Inflammatory macrophage treated with lipopolysaccharide for 1 hour (primary cell): Measurements from ENCODE around the gene VPS13D.
A peak's percentile ranks its signal among the peaks of the same experiment; 100 is the strongest.

Experiments
- DNase-seq, 2 donors: peaks; one replicate each; pipeline ENCODE4 v3.0.0-alpha.2; 2020 to 2022

VPS13D gene

GRCh38 chr1:12434174-12434573 lies 204.3 kb downstream of the VPS13D start:
- DNase-seq, result peak in 1 of 2 donors; percentile 11

DNA sequence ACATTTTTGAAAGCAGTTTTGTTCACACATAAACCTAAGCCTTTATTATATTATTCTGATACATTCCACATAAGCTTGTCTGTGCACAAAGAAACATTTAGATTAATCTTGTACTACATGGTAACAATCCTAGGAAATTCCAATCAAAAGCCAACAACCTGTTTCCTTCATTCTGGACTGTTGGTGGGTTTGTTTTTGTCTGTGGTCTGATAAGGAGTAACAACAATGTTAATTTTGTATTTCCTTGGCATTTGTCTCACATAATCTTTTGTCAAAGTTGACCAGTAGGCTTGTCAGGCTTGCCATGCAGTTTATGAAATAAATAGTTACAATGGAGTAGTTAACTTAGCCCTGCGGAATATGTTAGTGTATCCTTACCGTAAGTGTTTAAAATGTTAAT lies 204.9 kb downstream of the VPS13D start:
- DNase-seq, result no peak

- no peak for DNase-seq
These were observed 206.0 kb downstream of the VPS13D start for GRCh38 chr1:12435639-12436344.

DNA sequence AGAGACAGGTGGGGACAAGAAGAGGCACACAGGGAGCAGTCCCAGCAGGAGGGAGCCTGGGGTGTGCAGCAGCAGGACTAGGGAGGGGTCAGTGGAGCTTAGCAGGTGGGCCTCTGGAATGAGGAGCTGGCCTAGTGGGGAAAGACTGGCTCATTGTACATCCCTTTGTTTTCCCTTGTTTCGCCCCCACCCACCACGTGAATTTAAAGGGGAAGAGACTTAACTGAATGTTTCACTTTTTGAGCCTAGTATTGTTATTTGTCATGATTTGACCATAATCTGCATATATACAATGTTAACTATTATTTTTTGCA lies 206.5 kb downstream of the VPS13D start:
- no peak for DNase-seq

DNA sequence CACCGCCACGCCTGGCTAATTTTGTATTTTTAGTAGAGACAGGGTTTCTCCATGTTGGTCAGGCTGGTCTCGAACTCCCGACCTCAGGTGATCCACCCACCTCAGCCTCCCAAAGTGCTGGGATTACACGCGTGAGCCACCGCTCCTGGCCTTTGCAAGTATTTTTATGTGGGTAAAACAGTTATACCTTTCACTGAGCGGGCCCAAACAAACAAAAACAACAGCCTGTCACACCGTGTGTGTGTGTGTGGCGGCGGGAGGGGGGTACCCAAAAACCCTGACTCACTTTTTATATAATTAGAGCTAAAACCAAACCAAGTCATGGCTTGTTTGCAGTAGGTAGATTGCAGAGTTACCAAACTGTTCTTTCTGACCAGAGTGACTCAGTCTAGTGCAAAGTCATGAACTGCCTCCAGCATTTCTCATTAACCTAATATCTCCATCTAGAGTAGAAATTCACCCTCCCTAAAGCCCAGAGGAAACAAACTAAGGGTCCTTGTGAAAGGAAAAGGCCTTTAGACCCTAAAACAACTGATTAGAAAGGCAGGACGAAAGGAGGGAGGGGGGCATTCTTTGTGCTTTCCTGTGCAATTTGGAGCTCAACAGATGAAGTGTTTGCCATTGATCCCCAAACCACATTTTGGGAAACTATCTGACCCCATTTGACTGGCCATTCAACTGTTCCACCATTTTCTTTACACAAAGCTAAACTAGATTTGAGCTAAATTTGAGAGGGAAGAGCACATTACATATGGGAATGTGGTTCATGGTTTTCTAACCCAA lies 207.2 kb downstream of the VPS13D start:
- no peak for DNase-seq

DNA sequence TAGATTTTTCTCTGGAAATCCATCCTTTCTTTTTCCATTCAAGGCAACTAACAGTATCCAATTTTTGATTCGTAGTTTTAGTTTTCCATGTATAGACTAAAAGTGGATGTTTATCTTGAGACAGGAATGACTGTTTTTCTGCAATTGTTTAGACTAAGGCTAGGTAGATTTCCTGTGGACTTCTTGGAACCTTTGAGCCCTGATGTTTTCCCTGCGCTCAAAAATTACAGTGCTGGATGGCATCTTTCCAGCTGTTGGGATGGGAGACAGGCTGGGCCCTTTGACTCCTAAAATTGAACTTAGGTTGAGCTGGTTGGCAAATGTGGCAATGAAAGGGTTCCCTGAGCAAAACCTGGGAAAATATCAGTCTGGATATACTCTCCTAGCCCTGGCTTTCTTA lies 207.8 kb downstream of the VPS13D start:
- no peak for DNase-seq

- no peak for DNase-seq
These were observed 208.6 kb downstream of the VPS13D start for GRCh38 chr1:12438349-12438924.

GRCh38 chr1:12439073-12439472 lies 209.2 kb downstream of the VPS13D start:
- peak; percentile 11 to 48 for DNase-seq

DNA sequence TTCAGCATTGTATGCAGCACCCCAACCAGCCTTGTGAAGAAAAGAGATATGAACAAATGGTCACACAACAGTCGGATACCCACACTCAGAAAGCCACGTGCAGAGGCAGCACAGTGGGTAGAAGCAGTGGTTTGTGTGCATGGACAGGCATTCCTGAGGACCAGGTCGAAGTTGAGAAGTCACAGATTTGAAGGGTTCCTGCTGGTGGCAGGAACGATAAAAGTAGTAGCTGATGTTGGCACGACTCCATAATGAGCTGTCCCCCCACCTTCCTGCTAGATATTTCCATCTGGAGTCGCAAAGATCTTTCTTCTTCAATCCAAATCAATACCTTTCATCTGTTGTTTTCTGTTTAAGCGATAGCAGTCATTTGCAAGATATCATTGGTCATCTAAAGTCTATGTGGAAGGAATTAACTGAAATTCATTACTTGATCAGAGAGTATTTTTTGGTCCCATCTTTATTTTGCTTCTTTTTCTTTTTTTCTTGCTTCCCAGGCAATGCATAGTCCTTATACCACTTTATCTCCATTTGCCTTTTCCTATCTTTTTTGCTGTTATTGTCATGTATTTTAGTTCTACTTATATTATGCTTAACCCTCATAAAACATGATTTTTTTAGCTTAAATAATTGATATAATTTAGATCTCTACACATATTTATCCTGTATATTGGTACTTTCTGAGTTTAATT lies 211.7 kb downstream of the VPS13D start:
- no peak for DNase-seq

DNA sequence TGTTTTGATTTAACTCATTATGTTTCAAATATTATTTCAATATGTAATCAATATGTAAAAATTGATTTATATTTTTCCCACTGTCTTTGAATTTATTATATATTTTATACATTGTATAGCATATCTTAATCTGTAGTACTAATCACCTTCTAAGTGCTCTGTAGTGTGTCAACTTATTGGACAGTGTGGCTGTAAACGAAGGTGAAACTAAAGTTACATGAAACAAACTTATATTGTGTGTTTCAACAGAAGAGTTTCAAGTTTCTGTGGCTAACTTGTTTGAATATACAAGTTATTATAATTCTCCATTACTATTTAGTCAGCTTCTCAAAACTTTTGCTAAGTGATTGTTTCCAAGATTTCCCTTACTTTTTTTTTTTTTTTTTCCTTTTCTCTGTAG lies 212.4 kb downstream of the VPS13D start:
- no peak for DNase-seq

GRCh38 chr1:12443151-12443550 lies 213.3 kb downstream of the VPS13D start:
- DNase-seq, result no peak

DNA sequence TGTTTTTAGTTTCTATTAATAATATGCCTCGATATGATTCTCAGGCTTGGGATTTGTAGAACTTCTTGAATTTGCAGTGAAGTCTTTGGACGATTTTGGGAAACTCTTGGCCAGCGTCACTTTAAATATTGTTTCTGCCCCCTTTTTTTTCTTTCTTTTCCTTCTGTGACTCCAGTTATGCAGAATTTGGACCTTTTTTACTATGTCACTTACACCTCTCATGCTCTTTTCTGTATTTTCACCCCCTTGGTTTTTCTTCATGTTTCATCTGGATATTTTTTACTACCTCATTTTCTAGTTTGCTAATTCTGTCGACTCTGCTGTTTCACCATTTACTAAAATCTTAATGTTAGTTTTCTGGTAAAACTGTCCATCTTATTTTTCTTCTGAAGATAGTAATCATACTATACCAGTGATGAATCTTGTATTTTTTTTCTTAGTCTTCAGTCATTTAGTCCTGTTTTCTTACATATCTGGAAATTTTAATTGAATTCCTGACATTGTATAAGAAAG lies 214.6 kb downstream of the VPS13D start:
- DNase-seq, result no peak

DNA sequence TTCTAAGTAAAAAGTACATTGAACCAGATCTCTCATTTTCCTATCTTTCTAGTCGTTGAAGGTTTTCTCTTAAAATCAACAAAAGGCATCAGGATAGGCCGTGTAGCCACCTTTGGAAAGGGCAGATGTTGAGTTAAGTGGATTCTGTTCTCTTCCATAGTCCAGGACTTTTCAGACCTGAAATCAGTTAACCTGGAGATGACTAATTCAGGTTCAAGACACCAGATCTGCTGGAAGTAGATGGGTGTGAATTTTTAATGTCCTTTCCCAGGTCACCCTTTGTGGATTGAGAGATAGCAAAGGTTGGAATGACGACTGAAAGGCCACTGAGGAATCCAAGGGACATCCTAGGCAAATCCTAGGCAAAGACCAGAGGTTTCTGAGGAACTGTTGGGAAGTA lies 215.4 kb downstream of the VPS13D start:
- no peak for DNase-seq

GRCh38 chr1:12446593-12446992 lies 216.8 kb downstream of the VPS13D start:
- no peak for DNase-seq

GRCh38 chr1:12447307-12447706 lies 217.5 kb downstream of the VPS13D start:
- no peak for DNase-seq

DNA sequence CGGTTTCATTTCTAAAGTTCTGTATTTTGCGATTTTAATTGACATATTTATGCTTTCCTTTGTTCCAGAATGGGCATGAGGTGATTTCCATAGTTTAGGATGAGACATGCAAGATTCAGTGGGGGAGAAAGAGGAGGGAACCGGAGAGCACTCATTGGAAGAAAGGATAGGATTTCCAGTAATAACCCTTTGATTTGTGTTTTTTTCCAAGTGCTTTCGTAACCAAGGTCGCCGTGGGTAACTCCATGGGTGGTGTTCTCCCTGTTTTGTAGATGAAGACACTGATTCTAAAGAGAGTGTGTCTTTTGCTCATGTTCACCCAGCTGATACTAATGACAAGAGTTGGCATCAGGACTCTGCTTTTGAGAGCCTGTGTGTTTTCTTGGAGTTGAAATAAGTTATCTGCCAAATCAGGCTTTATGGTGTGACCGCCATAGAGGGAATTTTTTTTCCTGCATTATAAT lies 218.1 kb downstream of the VPS13D start:
- no peak for DNase-seq

GRCh38 chr1:12448746-12449177 lies 218.9 kb downstream of the VPS13D start:
- DNase-seq, result no peak

DNA sequence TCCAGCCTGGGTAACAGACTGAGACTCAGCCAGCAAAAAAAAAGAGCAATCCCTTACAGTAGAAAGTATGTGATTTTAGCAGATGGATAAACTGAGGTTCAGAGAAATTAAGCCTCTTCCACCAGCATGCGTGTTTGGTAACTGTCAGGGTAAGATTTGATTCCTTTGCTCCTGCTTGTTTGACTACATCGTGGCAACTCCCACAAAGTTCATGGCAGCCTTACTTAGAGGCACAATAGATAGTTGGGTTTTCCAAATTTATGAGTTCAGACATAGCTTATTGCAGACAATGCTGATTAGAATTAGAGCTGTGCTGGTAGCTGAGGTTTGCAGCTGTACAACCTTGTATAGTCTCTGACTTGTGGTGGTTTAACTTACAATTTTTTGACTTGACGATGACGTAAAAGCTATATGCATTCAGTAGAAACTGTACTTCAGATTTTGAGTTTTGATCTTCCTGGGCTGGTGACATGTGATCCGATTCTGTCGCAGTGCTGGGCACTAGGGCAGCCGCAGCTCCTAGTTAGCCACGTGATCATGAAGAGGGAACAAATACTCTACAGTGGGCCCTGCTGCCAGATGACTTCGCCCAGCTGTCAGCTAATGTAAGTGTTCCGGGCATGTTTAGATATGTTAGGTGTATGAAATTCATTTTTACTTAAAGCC lies 220.4 kb downstream of the VPS13D start:
- no peak for DNase-seq

- DNase-seq, result no peak
These were observed 221.1 kb downstream of the VPS13D start for GRCh38 chr1:12450756-12451559.

DNA sequence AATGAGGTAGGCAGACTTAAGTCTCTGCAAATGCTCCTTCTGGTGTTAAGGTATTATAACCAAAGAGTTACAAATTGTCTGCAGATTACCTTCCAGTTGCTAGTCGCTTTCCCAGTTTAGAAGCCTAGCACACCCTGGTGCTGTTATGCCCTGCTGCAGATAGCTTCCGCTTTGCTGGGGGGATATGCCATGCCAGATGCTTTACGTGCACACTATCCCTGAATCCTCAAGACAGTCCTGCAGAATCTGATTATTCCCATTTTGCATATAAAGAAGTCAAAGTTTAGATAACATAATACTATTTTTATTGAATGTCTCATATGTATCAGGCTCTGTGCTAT lies 221.7 kb downstream of the VPS13D start:
- DNase-seq, result no peak

DNA sequence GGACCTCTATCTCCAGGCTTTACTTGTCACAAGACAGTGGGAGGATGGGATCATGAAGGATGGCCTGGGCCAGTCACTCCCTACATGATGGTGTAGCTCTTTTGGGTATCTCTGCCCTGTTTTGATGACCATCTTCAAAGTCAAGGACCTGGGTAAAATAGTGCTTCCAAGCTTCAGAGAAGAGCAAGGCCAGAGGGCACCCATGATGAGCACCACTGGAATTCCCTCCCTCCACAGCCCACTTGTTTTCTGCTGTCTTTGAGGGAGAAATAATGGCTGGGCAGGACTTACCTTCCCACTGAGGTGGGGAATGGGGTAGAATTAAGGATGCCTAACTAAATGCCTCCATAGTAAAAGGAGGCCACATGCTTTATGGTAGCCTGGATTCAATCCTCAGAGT lies 222.4 kb downstream of the VPS13D start:
- DNase-seq, result no peak
